Colon (tissue), 2 donors: ENCODE measurements around the gene C11orf52.

Experiments
- FAIRE-seq: peaks from 2 replicates; lab custom pipeline; 2012; peaks lifted over from hg19 to GRCh38; lab: Jason Lieb, UNC
- donor health status: control.
- donor health status: control.

The C11orf52 gene

DNA sequence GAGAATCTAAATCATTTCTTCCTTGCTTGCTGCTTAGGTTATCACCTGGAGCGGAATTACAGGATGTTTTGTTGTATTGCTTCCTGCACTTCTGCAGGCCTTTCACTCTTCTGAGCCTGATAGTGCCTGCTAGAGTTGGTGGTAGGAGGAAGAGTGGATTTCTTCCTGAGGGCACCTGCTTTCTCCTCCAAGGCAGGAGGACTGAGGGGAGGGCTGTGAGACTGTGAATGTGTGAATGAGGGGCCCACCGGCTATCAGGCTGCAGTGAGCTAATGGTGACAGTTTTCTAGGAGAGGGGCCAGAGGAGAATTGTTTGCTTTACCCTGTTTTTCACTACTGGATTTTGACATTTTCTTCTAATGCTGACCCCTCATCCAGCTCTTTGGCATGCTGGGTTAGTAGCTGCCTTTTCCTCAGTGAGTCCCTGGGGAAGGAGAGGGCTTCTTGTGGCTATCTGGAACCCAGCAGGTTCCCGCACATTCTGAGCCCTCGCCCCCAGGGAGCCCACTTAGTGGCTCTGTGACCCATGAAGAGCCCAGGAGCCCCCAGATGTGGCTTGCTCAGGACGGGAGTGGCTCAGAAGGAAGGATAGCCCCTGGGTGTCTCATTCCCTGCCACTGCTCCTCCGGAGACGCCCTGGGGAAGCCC, 57.5 kb downstream of the C11orf52 start:
- no peak for FAIRE-seq
